Amygdala (tissue), 56 donors: ENCODE results near the gene DPP9.
A peak's percentile ranks its signal among the peaks of the same experiment; 100 is the strongest.

Experiments used
- DNase-seq, 56 donors: peaks; one replicate each; lab custom pipeline; 2025; lab: John Stamatoyannopoulos, UW

Gene DPP9

DNA sequence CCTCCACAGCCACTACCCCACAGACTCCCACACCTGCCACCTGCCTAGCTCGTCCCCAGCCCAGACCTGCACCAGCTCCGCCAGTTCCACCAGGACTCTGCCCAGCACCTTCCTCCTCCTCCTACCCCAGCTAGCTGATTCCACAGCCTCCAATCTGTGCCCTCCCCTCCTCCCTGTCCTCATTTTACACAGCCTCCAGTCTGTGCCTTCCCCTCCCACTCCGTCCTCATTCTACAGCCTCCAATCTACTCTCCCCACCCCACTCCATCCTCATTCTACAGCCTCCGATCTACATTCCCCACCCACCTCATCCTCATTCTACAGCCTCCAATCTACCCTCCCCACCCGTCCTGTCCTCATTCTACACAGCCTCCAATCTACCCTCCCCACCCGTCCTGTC lies 60.8 kb downstream of the DPP9 start:
- DNase-seq = no peak

DNA sequence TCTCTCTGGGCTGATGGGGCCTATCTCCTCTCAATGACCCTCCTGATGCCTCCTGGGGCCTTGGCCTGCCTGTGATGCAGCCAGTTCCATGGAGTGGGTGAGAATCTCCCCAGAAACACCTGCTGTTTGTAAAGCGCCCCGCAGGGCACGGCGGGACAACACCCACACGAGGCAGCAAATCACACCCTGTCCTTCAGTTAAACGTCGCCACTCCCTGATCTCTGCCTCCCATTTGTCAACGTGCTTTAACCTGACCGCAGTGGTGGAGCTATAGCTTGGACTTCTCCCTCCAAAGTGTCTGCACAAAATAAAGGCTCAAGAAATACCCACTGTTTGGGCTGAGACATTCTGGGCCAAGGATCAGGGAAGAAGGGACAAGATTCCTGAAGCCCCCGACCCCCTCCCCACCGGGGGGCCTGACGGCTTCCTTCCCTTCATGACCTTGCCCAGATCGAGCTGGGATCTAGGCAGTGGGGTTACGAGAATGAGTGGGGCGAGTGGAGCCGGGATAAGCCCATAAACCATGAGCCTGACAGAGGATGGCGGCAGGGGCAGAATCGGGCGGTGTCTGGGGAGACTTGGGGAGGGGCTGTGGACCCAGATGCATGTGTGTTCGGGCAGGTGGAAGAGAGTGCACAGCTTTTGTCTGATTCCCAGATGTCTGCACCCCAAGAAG lies 61.5 kb downstream of the DPP9 start:
- DNase-seq = no peak

DNA sequence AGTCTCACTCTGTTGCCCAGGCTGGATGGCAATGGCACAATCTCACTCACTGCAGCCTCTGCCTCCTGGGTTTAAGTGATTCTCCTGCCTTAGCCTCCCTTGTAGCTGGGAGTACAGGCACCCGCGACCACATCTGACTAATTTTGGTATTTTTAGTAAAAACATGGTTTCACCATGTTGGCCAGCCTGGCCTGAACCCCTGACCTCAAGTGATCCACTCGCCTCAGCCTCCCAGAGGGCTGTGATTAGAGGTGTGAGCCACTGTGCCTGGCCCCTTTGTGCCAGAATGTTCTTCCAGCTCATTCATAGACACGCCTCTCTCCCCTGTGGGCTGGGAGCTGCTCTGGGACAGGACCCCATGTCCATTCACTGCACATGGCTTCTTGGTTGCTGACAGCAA lies 62.6 kb downstream of the DPP9 start:
- DNase-seq = no peak

DNA sequence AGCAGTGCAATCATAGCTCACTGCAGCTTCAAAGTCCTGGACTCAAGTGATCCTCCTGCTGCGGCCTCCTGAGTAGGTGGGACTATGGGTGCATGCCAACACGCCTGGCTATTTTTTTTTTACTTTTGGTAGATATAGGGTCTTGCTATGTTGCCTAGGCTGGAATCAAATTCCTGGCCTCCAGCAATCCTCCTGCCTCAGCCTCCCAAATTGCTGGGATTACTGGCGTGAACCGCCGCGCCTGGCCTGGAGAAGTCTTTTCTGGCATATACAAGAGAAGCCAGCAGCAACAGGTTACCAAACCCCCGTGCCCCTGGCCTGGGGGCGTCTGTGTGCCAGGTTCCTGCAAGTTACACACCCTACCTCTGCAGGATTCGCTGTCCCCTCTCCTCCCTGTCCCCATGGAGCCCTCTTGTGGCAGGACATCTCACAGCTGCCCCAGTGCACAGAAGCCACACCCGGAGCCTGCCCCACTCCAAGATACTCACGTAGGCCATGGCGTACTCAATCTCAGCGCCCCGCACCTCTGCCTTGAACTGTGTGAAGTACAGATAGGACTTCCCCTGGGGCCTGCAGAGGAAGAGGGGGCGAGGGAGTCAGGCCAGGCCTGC lies 63.4 kb downstream of the DPP9 start:
- no peak for DNase-seq

DNA sequence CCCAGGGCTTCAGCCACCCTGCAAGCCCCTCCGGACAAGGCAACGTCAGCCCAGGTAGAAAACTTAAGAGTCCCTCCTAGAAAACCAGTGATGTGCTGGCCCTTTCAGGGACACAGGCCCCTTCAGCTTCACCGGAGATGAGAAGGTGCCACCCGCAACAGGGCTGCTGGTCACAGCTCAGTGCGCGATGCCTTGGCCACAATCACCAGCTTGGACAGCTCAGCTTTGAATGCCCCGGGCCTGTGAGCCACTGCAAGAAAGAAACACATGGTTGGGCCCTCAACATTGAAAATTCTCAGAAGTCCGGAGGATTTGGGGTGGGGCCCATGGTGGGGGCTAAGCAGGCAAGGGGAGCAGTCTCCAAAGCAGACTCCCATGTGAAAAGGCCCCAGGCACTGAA lies 65.8 kb downstream of the DPP9 start:
- DNase-seq = no peak

DNA sequence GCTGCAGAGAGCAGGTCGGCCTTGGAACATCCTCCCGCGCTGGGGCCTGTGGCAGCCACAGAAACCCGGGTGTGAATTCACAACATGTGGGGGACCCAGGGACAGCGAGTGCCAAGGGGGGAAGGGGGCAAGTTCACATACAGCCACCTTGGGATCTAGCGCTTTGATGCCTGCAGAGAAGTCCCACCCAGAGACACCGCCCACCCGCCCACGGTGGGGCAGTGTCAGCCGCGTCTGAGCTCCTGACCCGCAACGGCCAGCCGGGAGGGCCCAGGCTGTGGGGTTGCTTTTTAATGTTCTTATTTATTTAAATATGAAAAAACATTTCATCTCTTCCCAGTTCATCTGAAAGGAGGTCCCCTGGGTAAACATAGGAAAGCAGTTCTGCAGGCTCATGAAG lies 66.4 kb downstream of the DPP9 start:
- no peak for DNase-seq

DNA sequence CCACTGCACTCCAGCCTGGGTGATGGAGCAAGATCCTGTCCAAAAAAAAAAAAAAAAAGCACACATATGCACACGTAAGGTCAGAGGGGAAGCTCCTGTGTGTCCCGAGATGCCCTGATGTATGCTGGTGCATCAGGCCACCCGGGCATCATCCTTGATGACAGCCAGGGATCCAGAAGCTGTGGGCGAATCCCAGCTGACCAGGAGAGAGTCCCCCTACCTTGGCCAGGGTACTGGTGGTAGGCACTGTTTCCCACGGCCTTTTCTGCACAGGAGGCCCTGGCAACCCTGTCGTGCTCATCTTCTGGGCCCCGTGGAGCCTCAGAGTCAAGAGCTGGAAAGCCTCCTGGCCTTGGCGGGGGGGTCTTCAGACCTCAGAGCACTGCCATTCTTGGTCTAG lies 67.5 kb downstream of the DPP9 start:
- no peak for DNase-seq

DNA sequence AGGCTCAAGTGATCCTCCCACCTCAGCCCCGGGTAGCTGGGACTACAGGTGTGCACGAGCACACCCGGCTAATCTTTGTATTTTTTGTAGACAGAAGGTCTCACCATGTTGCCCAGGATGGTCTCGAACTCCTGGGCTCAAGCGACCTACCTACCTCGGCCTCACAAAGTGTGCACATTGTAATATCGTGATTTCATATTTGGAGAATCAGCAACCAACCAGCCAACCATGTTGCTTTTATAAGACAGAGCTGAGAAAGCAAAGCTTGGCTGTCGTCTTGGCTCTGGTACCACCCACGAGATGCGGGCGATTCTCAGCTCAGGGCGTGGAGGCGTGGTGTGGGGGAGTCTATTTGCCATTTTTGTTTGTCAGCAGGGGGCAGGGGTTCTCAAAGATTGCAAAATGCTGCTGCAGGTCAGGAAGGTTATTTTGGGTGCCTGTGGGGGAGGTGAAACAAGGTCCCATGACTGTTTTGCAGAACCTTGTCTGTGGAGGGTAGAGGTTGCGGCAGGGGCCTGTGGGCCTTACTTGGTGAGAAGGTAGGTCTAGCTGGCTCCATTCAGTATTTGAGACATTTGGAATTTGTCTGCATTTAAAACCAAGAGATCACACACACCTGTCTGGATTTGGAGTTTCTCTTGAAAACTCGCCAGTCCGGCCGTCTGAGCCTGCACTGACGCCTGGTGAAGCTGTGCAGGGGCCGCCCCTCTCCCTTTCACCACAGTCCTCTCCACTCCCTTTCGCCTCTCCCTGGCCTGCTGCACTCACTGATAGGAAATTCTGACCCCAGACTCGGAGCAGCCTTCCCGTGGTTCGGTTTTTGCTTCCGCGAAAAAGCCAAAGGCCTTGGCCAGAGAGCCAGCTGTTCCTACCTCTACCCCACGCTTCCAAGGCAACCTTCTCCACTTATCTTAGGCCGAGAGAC lies 68.9 kb downstream of the DPP9 start:
- peak in 9 of 56 donors; percentile 2 to 34 (median 26) for DNase-seq

DNA sequence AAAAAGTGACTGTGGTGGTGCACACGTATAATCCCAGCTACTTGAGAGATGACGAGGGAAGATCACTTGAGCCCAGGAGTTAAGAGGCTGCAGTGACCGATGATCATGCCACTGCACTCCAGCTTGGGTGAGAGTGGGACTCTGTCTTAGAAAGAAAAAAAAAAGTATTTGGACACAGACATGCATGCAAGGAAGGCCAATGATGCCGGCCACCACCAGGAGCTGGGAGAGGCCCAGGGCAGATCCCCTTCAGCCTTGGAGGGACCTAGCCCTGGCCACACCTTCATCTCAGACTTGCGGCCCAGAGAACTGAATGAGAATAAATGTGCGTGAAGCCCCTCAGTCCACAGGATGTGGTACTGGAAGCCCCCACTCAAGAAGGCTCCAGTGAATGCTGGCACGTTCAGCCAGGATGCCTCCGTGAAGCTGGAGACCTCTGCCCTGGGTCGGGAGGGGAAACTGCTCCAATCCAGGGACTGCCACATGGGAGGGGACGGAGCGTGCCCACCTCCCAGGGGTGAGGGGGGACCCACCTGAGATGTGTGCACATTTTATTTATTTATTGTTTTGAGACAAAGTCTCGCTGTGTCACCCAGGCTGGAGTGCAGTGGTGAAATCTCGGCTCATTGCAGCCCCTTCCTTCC lies 69.7 kb downstream of the DPP9 start:
- no peak for DNase-seq

DNA sequence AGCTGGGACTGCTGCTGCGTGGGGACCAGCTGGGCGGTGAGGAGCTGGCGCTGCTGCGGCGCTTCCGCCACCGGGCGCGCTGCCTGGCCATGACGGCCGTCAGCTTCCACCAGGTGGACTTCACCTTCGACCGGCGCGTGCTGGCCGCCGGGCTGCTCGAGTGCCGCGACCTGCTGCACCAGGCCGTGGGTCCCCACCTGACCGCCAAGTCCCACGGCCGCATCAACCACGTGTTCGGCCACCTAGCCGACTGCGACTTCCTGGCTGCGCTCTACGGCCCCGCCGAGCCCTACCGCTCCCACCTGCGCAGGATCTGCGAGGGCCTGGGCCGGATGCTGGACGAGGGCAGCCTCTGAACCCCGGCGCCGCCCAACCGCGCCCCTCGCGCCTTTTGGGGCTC lies 71.6 kb downstream of the DPP9 start:
- no peak for DNase-seq

DNA sequence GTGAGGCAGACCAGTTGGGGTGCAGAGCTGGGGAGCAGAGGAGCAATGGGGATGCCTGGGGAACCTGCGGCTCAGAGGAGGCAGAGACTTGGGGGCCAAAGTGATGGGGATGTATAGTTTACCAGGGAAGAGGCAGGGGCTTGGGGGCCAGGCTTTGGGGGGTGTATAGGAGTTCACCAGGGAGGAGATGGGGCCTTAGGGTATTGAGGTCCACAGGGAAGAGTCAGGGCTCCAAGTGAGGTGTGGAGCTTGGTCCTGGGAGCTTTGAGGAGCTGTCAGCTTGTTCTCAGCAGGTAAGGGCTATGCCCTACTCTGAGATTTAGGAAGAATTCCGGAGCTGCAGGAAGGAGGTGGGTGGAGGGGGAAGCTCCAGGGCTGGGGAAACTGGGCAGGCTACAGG lies 73.5 kb downstream of the DPP9 start:
- DNase-seq = no peak

DNA sequence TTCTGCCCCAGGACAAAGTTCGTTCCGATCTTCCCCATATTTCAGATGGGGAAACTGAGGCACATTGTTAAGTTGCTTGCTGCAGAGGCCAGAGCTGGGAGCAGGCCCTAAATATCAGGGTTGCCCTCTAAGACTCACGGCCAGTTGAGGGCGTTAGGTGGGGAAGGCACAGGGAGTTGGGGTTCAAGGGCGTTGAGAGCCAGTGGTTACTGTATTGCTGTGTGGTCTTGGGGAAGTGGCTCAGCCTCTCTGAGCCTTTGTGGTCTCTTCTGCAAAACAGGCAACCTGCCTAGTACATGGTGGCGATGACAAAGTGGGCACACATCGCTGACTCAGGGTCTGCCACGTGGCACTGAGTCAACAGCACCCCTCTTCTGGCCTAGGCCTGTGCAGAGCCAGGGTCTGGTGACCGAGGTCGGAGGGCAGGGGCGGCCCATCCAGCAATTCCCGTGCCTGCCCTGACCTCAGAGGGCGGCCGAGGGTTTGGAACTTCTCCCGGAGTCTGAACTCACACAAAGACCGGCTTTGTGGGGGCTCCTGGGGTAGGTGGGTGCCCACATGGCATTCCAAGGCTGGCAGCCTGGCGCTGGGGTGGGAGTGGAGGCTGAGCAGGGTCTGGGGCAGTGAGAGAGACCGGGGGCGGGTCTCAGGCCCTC lies 74.1 kb downstream of the DPP9 start:
- DNase-seq = peak in 1 of 56 donors; percentile 8

DNA sequence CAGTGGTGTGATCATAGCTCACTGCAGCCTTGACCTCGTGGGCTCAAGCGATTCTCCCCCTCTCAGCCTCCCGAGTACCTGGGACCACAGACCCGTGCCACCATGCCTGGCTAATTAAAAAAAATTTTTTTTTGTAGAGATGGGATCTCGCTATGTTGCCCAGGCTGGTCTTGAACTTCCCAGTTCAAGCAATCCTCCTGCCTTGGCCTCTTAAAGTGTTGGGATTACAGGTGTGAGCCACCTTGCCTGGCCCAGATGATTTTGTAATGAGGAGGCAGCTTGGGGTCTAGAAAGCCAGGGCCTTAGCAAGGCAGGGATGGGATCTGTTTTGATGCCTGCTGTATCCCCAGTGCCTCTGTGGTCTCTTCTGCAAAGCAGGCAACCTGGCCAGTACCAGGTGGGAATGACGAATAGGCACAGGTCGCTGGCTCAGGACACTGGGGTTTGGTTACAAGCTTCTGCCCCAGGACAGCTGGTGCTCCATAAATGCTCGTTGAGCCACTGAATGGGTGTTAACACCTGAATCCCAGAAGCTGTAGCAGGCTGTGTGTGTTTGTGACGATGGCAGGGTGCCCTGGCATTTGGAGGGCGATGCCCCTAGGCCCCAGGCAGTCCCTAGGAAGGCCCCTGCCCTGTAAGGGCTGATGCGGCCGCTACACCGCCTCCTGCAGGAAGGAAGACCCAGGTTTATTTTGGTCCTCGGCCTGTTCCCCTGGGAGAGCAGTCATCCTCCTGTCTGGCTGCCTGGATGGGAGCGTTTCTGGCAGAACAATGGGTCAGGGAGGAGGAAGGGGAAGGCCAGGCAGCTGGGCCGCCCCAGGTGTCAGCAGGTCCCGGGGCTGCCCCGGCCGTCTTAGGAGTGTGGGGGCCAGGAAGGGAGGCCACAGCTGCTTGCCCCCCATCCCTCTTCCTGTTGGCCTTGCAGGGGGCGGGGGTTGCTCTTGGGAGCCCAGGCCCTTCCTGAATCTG lies 75.7 kb downstream of the DPP9 start:
- no peak for DNase-seq

DNA sequence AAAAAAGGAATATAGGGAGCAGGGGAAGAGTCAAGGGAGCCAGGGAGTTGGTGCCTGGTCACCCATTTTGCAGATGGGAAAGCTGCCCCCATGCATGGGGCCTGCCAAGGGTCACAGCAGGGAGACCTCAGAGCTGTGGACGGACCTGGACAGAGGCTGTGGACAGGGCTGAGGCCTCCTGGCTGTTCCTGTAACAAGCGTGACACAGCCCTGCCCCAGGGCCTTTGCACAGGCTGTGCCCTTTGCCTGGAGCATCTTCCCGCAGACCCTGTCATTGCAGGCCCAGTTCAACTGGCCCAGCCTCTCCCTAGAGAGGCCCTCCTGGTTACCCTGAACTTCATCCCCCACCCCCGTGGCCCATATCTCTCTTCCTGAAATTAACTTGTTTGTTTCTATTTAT lies 77.9 kb downstream of the DPP9 start:
- DNase-seq = no peak

DNA sequence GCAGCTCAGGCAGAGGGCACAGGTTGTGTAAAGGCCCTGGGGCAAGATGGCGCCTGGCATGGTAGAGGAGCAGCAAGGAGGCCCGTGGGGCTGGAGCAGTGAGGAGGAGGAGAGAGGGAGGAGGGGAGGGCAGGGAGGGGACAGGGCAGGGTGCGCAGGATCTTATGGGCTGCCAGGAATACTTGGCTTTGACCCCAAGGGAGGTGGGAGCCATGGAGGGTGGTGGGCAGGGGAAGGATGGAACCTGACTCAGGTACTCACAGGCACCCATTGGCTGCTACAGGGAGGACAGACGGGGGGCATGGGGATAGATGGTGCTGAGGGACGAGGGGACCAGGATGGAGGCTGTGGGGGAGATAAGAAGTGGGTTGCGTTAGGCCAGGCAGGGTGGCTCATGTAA lies 81.0 kb downstream of the DPP9 start:
- no peak for DNase-seq

DNA sequence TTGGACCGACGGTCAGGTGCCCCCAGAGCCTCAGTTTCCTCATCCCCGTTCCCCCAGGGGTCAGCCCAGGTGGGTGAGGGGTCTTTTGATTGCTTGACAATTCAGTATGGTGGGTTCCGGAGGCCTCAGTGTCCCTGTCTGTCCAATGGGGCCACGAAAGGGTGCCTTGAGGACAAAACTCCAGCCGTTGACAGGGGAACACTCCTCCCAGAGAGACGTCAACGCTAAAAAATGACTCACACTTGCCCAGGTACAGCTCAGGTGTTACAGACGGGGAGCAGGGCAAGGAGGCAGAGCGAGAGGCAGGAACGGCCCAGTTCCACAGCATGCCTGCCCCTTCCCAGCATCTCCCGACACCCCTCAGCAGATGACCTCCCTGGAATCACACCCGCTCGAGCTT lies 82.5 kb downstream of the DPP9 start:
- DNase-seq = no peak

DNA sequence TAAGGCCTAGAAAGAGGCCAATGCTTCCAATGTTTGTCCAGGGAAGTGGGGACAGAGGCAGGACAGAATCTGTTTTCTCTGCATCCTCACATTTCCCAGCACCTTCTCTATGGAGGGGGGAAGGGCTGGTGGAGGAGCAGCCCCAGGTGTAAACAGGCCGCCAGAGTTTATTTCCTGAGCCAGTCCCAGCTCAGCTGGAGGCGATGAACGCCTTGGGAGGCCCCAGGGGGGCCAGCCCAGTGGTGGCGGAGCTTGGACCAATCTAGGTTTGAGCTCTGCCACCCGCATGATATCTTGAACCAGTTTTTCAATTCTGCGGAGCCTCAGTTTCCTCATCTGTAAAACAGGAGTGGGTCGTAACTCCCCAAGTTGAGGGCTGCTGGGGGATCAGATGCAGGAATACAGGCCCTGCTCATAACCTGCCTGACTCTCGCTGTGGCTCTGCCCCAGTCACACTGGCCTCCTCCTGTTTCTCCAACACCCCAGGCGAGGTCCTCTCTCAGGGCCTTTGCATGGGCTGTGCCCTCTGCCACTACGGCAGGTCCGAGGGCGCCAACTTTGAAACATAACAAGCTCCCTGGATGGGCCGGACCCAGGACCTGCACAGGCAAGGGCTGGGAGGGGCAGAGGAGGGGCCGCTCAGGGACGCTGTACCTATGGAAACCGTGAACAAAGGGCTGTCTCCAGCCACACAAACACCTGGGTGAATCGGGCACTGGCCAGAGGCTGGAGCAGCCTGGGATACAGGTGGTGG lies 83.2 kb downstream of the DPP9 start:
- DNase-seq = no peak

DNA sequence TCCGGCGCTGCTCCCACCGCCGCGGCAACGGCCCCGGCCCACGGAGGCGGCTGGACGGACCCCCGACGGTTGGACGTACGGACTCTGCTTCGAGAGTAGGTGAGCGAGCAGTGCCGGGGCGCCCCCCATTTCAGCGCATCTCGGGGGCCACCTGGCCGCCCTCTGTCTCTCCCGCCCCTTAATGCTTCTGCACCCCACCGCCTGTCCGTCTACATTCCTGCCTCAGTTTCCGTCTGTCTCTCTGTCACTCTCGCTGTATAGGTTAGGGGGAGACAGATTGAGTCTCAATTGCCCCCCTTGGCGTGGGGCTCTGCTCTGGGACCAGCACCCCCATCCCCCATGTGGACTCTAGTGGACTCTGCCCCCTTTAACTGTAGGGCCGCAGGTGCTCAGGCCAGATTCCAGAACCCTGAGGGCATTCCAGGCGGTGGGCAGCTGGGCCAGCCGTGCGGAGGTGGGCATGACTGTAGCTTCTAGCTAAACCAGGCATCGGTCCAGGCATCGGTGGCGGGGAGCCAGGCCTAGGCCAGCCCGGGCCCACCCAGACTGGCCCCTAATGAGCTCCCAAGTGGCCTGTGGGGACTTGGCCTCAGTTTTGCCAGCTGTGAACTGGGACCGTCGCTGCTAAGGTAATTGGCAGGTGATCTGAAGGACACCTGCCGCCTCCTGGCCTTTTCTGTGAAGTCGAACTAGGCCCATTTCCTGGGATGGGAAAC lies 84.0 kb downstream of the DPP9 start:
- DNase-seq = peak in 6 of 56 donors; percentile 5 to 27 (median 11)
